Fibroblast of lung (primary cell): ENCODE data around the gene CPA4.

Experiments
- EZH2 ChIP-seq: IDR thresholded peaks from 2 replicates; pipeline ENCODE4 v1.5.1; 2012; ENCODE audit warnings: low read length, control low read depth, mild to moderate bottlenecking; ENCODE audit errors: missing control alignments
- TF ChIP-seq, protein P1 (sequence below), 2 donors: IDR thresholded peaks in 1 of 2; conservative IDR thresholded peaks in 1 of 2; 1 replicate in 1 of 2; 2 replicates in 1 of 2; pipeline ENCODE4 v1.5.1; 2011 to 2012; ENCODE audit warnings: low read length in 2 of 2, control low read depth in 1 of 2, inconsistent platforms in 1 of 2, low read depth in 1 of 2, mild to moderate bottlenecking in 1 of 2

- TF ChIP-seq, protein P1, sequence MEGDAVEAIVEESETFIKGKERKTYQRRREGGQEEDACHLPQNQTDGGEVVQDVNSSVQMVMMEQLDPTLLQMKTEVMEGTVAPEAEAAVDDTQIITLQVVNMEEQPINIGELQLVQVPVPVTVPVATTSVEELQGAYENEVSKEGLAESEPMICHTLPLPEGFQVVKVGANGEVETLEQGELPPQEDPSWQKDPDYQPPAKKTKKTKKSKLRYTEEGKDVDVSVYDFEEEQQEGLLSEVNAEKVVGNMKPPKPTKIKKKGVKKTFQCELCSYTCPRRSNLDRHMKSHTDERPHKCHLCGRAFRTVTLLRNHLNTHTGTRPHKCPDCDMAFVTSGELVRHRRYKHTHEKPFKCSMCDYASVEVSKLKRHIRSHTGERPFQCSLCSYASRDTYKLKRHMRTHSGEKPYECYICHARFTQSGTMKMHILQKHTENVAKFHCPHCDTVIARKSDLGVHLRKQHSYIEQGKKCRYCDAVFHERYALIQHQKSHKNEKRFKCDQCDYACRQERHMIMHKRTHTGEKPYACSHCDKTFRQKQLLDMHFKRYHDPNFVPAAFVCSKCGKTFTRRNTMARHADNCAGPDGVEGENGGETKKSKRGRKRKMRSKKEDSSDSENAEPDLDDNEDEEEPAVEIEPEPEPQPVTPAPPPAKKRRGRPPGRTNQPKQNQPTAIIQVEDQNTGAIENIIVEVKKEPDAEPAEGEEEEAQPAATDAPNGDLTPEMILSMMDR (conservative IDR thresholded peaks at IDR 0.05 in 1 of 2, IDR thresholded peaks at IDR 0.05 in 1 of 2; ENCODE audit: low read depth in 1 of 2, low read length in 2 of 2) = no peak
- TF ChIP-seq EZH2 = no peak
Observed at GRCh38 chr7:130351791-130352090, 58.8 kb downstream of the CPA4 start.
